Endodermal cell (in vitro differentiated cells): ENCODE measurements around the gene VRK1. TPM values are rescaled to one million over a fixed set of nuclear protein-coding genes. Genes with fewer than 3 reads are reported as not detected.

Source experiments
- DNase-seq: peaks from one replicate; pipeline ENCODE4 v3.0.0-alpha.2; 2017
- H3K27ac ChIP-seq: 2 replicates; pipeline ENCODE4 v1.5.1; 2013; ENCODE audit warnings: mild to moderate bottlenecking, low read depth, low read length, moderate library complexity
- H3K27me3 ChIP-seq: 2 replicates; pipeline ENCODE4 v1.6.1; 2013; ENCODE audit warnings: mild to moderate bottlenecking, low read length, moderate library complexity; ENCODE audit not compliant: insufficient read depth, control insufficient read depth, poor library complexity, severe bottlenecking
- H3K36me3 ChIP-seq: 2 replicates; pipeline ENCODE4 v1.7.0; 2013; ENCODE audit warnings: mild to moderate bottlenecking, low read length, moderate library complexity; ENCODE audit not compliant: control insufficient read depth, insufficient read depth
- H3K4me1 ChIP-seq: one replicate; pipeline ENCODE4 v1.7.0; 2013; ENCODE audit warnings: low read length; ENCODE audit not compliant: control insufficient read depth, insufficient read depth
- H3K4me3 ChIP-seq: 2 replicates; pipeline ENCODE4 v1.5.1; 2013; ENCODE audit warnings: mild to moderate bottlenecking, low read length, moderate library complexity
- H3K9ac ChIP-seq: 2 replicates; pipeline ENCODE4 v1.6.1; 2013; ENCODE audit warnings: mild to moderate bottlenecking, low read length, moderate library complexity; ENCODE audit not compliant: poor library complexity, severe bottlenecking; ENCODE audit errors: extremely low read depth
- H3K9me3 ChIP-seq: 2 replicates; pipeline ENCODE4 v1.6.1; 2013; ENCODE audit warnings: mild to moderate bottlenecking, low read length, moderate library complexity; ENCODE audit not compliant: control insufficient read depth
- H3K27ac Mint-ChIP-seq: 2 replicates; pipeline ENCODE4 v1.8.0; 2020; ENCODE audit warnings: mixed read lengths
- H3K27me3 Mint-ChIP-seq: 2 replicates; pipeline ENCODE4 v1.8.0; 2021; ENCODE audit warnings: mild to moderate bottlenecking, mixed read lengths; ENCODE audit not compliant: insufficient read depth
- H3K36me3 Mint-ChIP-seq: 2 replicates; pipeline ENCODE4 v1.8.0; 2020; ENCODE audit warnings: low read depth, mixed read lengths
- H3K4me1 Mint-ChIP-seq: 2 replicates; pipeline ENCODE4 v1.8.0; 2020; ENCODE audit warnings: mixed read lengths
- H3K4me3 Mint-ChIP-seq: 2 replicates; pipeline ENCODE4 v1.8.0; 2020; ENCODE audit warnings: mild to moderate bottlenecking, moderate library complexity, mixed read lengths
- H3K9me3 Mint-ChIP-seq: 2 replicates; pipeline ENCODE4 v1.8.0; 2020; ENCODE audit warnings: mild to moderate bottlenecking, mixed read lengths
- WGBS, 2 experiments: methylation state at CpG; one replicate each; pipeline versions ENCODE4 v1.1.5 to v1.1.7; 2013; ENCODE audit warnings: missing lambda C conversion rate in 2 of 2, mixed read lengths in 1 of 2; ENCODE audit not compliant: insufficient coverage in 1 of 2, insufficient read length in 1 of 2; 5-methylcytosine and 5-hydroxymethylcytosine counted together
- total RNA-seq, 2 donors: library from RNA; stranded (reverse); fragmentation: NEBNext Ultra II Directional in 1 of 2; extraction: Animal tissue kit (Norgen Biotek cat#: 25700) in 1 of 2; gene quantifications; 2 replicates in 1 of 2; 3 replicates in 1 of 2; pipeline ENCODE4 v1.2.1, GENCODE V29; 2021
- TF ChIP-seq, protein P1 (sequence below): fragments of 200-600 bp; sonication (generic); conservative IDR thresholded peaks from 2 replicates; pipeline ENCODE4 v1.5.0; 2021; ENCODE audit warnings: antibody characterized with exemption, mild to moderate bottlenecking

VRK1 gene
- total RNA-seq, 2 donors from 2014 or later = 39.1 to 54.9 TPM

DNA sequence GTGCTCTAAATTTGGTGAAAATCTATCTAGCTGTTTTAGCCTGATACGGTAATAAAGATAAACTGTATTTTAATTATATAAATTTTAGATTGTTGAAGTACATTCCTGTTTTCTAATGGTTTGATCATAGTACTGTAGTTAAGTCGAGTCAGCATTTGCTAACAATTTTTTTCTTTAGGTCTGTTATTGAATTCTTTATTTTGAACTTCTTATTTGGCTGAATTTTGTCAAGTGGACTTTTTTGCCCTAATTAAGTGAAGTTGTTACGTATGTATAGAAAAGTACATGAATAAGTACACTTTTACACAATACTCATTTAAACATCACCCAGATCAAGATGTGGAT lies 66.8 kb downstream of the VRK1 start:
- H3K27ac ChIP-seq = no peak overlapping the region
- H3K9me3 ChIP-seq = peaks cover 13% of the 10 kb centered on the region
- no peak overlapping the region for H3K4me3 ChIP-seq
- Mint-ChIP-seq H3K4me1 (peaks cover 29% of the 10 kb centered on the region), H3K4me3 (no peak overlapping the region), H3K36me3 (peaks cover 18% of the 10 kb centered on the region), H3K27me3 (no peaks in the 10 kb centered on the region), H3K27ac (no peak overlapping the region), H3K9me3 (peaks cover 10% of the 10 kb centered on the region)
- peaks cover 20% of the 10 kb centered on the region for H3K36me3 ChIP-seq
- peaks cover 9% of the 10 kb centered on the region for H3K4me1 ChIP-seq
- 95% methylated on average over 2 of the region's 3 CpGs; no CpG with 5 or more reads in 1 of the 2 experiments for WGBS, 2 experiments
- H3K9ac ChIP-seq = no peak overlapping the region
- TF ChIP-seq, protein P1, sequence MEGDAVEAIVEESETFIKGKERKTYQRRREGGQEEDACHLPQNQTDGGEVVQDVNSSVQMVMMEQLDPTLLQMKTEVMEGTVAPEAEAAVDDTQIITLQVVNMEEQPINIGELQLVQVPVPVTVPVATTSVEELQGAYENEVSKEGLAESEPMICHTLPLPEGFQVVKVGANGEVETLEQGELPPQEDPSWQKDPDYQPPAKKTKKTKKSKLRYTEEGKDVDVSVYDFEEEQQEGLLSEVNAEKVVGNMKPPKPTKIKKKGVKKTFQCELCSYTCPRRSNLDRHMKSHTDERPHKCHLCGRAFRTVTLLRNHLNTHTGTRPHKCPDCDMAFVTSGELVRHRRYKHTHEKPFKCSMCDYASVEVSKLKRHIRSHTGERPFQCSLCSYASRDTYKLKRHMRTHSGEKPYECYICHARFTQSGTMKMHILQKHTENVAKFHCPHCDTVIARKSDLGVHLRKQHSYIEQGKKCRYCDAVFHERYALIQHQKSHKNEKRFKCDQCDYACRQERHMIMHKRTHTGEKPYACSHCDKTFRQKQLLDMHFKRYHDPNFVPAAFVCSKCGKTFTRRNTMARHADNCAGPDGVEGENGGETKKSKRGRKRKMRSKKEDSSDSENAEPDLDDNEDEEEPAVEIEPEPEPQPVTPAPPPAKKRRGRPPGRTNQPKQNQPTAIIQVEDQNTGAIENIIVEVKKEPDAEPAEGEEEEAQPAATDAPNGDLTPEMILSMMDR = no peak
- H3K27me3 ChIP-seq = no peaks in the 10 kb centered on the region
- no peak for DNase-seq

DNA sequence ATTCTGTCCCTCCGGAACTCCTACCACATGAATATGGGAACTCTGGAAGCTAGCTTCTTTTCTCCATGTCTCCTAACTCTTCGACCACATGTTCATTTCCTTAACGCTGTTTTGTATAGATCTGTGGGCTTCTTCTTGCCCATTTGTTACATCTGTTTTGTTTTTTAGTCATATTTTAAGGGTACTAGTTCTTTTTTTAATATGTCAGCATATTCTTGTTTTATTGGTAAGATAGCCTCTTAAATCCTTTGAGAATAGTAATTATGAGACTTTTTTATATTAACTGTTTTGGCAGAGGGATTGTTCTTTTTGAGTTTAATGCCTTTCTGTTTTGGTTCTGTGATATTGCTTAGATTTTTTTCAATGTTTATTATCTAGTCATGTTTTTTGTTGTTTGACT lies 70.5 kb downstream of the VRK1 start:
- H3K27me3 ChIP-seq = no peaks in the 10 kb centered on the region
- H3K36me3 ChIP-seq = peaks cover 14% of the 10 kb centered on the region
- no peak for DNase-seq
- Mint-ChIP-seq H3K4me3 (no peak overlapping the region), H3K27me3 (no peaks in the 10 kb centered on the region), H3K9me3 (peaks cover 10% of the 10 kb centered on the region), H3K4me1 (peaks cover 20% of the 10 kb centered on the region), H3K36me3 (peaks cover 18% of the 10 kb centered on the region), H3K27ac (no peak overlapping the region)
- H3K27ac ChIP-seq = no peak overlapping the region
- no peak overlapping the region for H3K9ac ChIP-seq
- WGBS, 2 experiments = 95% methylated on average over 3 of the region's 3 CpGs; no CpG with 5 or more reads in 1 of the 2 experiments
- H3K4me3 ChIP-seq = no peak overlapping the region
- peaks cover 6% of the 10 kb centered on the region for H3K4me1 ChIP-seq
- TF ChIP-seq, protein P1 = no peak
- peaks cover 13% of the 10 kb centered on the region for H3K9me3 ChIP-seq

DNA sequence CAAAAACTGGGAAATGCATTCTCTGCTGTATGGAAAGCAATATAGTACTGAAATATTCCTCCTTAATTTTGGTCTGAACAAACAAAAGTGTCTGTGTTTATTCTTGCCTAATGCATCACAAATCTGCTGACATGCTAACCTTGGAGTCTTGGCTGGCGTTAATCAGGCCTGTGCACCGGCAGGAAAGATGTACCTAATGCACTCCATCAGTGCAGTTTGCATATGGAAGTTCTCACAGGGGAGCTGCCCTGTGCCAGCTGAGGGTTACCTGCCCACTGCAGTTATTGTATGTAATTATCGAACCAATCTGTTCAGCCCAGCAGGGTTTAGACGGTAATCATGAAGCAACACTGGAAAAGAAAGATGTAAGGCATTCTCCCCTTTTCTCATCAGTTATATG lies 76.9 kb downstream of the VRK1 start:
- Mint-ChIP-seq H3K4me1 (no peaks in the 10 kb centered on the region), H3K4me3 (no peak overlapping the region), H3K9me3 (no peaks in the 10 kb centered on the region), H3K27ac (no peak overlapping the region), H3K36me3 (peaks cover 6% of the 10 kb centered on the region), H3K27me3 (no peaks in the 10 kb centered on the region)
- Histone ChIP-seq H3K27me3 (no peaks in the 10 kb centered on the region), H3K36me3 (no peaks in the 10 kb centered on the region), H3K4me1 (no peaks in the 10 kb centered on the region), H3K27ac (no peak overlapping the region), H3K9ac (no peak overlapping the region), H3K4me3 (no peak overlapping the region), H3K9me3 (no peaks in the 10 kb centered on the region)
- 88 to 96% methylated on average over 3 to 4 of the region's 4 CpGs for WGBS, 2 experiments
- TF ChIP-seq, protein P1 = no peak
- DNase-seq = no peak
